PC-3 (cell line): Measurements from ENCODE around the gene BIRC5. TPM values are rescaled to one million over a fixed set of nuclear protein-coding genes. Genes with fewer than 3 reads are reported as not detected.

ENCODE experiments used
- ATAC-seq: fragments of 200-7000 bp; cut with Tn5 transposase; 2 replicates; pipeline ENCODE4 v1.9.1; 2020; ENCODE audit warnings: mild to moderate bottlenecking, moderate library complexity
- BruUV-seq: library from RNA; stranded (reverse); fragments of 400-500 nt; replicated peaks from 2 replicates; lab custom pipeline; 2021; lab: Mats Ljungman, UMichigan
- CTCF ChIA-PET: fragments of 300-600 bp; sonication (Branson Sonifier 250); formaldehyde crosslinking; loops from one replicate; lab custom pipeline; 2022; ENCODE audit warnings: antibody characterized with exemption; lab: Charles Lee
- POLR2A ChIA-PET: fragments of 300-600 bp; sonication (Branson Sonifier 250); formaldehyde crosslinking; loops from one replicate; lab custom pipeline; 2022; ENCODE audit warnings: antibody characterized with exemption; ENCODE audit not compliant: unreplicated experiment; lab: Charles Lee
- DNase-seq: peaks from one replicate; pipeline ENCODE4 v3.0.0-alpha.2; 2015
- H2AFZ ChIP-seq: fragments of 300-600 bp; sonication (generic); 2 replicates; pipeline ENCODE4 v1.6.0; 2016; ENCODE audit warnings: antibody characterized with exemption, low read length
- H3F3A ChIP-seq: fragments of 300-600 bp; sonication (generic); one replicate; pipeline ENCODE4 v1.6.0; 2017; ENCODE audit warnings: antibody characterized with exemption, low read length, control low read depth, mild to moderate bottlenecking; ENCODE audit not compliant: unreplicated experiment
- H3K27ac ChIP-seq: fragments of 300-600 bp; sonication (generic); 2 replicates; pipeline ENCODE4 v1.5.1; 2016; ENCODE audit warnings: mild to moderate bottlenecking, low read length
- H3K27me3 ChIP-seq: fragments of 300-600 bp; sonication (generic); 2 replicates; pipeline ENCODE4 v1.6.1; 2016; ENCODE audit warnings: low read length, mixed read lengths
- H3K36me3 ChIP-seq: fragments of 300-600 bp; sonication (generic); 2 replicates; pipeline ENCODE4 v1.6.1; 2016; ENCODE audit warnings: low read depth, mixed run types, low read length, mixed read lengths
- H3K4me1 ChIP-seq: fragments of 300-600 bp; sonication (generic); 2 replicates; pipeline ENCODE4 v1.5.1; 2016; ENCODE audit warnings: low read length; ENCODE audit not compliant: insufficient read depth
- H3K4me2 ChIP-seq: fragments of 300-600 bp; sonication (generic); 2 replicates; pipeline ENCODE4 v1.6.0; 2016; ENCODE audit warnings: low read length
- H3K4me3 ChIP-seq: fragments of 300-600 bp; sonication (generic); 2 replicates; pipeline ENCODE4 v1.5.1; 2016; ENCODE audit warnings: mild to moderate bottlenecking, low read length, mixed read lengths
- H3K79me2 ChIP-seq: fragments of 300-600 bp; sonication (generic); 2 replicates; pipeline ENCODE4 v1.6.1; 2017; ENCODE audit warnings: low read length, mixed read lengths
- H3K9ac ChIP-seq: fragments of 300-600 bp; sonication (generic); 2 replicates; pipeline ENCODE4 v1.6.0; 2016; ENCODE audit warnings: mild to moderate bottlenecking, low read length
- H3K9me2 ChIP-seq: fragments of 300-600 bp; sonication (generic); replicated peaks from 2 replicates; pipeline ENCODE4 v1.6.1; 2016; ENCODE audit warnings: mixed run types, low read length, mixed read lengths
- H3K9me3 ChIP-seq: fragments of 300-600 bp; sonication (generic); 2 replicates; pipeline ENCODE4 v1.6.1; 2016; ENCODE audit warnings: low read length, mixed read lengths
- H4K20me1 ChIP-seq: fragments of 300-600 bp; sonication (generic); 2 replicates; pipeline ENCODE4 v1.6.1; 2016; ENCODE audit warnings: low read length, mixed read lengths
- EZH2 ChIP-seq: fragments of 300-600 bp; sonication (generic); IDR thresholded peaks from one replicate; pipeline ENCODE4 v1.6.1; 2017; ENCODE audit warnings: antibody characterized with exemption, mild to moderate bottlenecking, low read length; ENCODE audit not compliant: unreplicated experiment
- EZH2phosphoT487 ChIP-seq: fragments of 300-600 bp; sonication (generic); IDR thresholded peaks from 2 replicates; pipeline ENCODE4 v1.6.1; 2018; ENCODE audit warnings: mild to moderate bottlenecking, antibody characterized with exemption, low read length, borderline replicate concordance
- intact Hi-C: fragments of 100-400 bp; cut with micrococcal nuclease; formaldehyde crosslinking; loops from 2 replicates; pipeline ENCODE4 v1.9.0; 2023
- total RNA-seq: library from RNA; depleted of rRNA; stranded (reverse); fragments of >200 nt; gene quantifications from 2 replicates; pipeline ENCODE4 v1.2.3, GENCODE V29; 2014
- TF ChIP-seq, protein P1 (sequence below): fragments of 300-600 bp; sonication (generic); conservative IDR thresholded peaks from 2 replicates; pipeline ENCODE4 v1.5.1; 2017; ENCODE audit warnings: antibody characterized with exemption, low read depth, mild to moderate bottlenecking, low read length

Gene BIRC5
- total RNA-seq, 1 experiment from 2014 or later = 304 TPM

DNA sequence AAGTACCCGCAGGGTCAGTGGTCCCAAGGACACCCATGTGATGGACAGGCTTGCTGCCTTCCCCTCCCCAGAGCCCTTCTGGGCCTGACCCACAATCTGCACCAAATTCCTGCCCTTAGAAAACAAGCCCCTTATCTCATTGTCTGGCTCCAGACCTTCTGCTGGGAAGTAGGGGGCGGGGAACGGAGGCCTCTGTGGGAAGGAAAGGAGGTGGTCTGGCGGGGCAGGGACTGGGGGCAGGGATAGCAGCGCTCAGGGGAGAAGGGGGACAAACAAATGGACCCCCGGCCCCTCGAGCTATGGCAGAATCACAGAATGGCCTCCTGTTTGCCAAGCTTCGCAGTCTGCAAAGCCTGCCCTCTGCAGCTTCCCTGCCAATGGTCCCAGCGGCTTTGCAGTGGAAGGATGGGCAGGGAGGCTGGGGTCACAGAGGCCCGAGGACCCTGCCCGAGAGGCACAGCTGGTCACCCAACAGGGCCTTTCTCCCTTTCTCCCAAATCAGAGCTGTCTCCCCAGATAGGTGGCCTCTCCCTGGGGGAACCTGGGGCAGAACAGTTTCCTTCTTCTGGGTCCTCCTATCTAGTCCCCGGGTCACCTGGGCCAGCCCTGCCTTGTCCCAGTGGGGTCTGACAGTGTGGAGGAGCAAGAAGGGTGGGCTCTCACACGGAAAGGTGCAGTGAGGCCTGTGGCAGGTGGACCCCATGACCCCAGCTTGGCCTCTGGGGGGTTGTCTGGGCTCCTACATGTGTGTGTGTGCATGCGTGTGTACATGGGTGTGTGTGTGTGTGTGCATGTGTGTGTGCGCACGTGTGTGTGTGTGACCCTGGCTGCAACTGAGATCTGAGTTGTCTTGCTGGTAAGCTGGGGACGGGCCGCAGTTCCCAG, 42.9 kb downstream of the BIRC5 start:
- ChIA-PET CTCF (interaction anchor here (0.5 kb wide), 1 partner anchor 165 kb away, joined by 3 read pairs; no protein-coding TSS in a partner anchor), POLR2A (no interaction called here)
- BruUV-seq = no TSS peak
- Histone ChIP-seq H2AFZ (no peak overlapping the region), H3K4me2 (no peak overlapping the region), H3K27ac (no peak overlapping the region), H3K79me2 (0 out of 2 replicates have a peak, but pooled peaks cover 4% of the 10 kb centered on the region), H3F3A (no peaks in the 10 kb centered on the region), H3K36me3 (no peaks in the 10 kb centered on the region), H3K27me3 (no peaks in the 10 kb centered on the region), H3K4me1 (peaks cover 5% of the 10 kb centered on the region), H3K4me3 (no peak overlapping the region), H4K20me1 (no peaks in the 10 kb centered on the region), H3K9me2 (no peaks in the 10 kb centered on the region), H3K9me3 (no peaks in the 10 kb centered on the region), H3K9ac (no peak overlapping the region)
- DNase-seq = no peak
- ATAC-seq = no peak
- intact Hi-C loops = no loop called here
- no peak for TF ChIP-seq EZH2phosphoT487
- TF ChIP-seq EZH2 = no peak

DNA sequence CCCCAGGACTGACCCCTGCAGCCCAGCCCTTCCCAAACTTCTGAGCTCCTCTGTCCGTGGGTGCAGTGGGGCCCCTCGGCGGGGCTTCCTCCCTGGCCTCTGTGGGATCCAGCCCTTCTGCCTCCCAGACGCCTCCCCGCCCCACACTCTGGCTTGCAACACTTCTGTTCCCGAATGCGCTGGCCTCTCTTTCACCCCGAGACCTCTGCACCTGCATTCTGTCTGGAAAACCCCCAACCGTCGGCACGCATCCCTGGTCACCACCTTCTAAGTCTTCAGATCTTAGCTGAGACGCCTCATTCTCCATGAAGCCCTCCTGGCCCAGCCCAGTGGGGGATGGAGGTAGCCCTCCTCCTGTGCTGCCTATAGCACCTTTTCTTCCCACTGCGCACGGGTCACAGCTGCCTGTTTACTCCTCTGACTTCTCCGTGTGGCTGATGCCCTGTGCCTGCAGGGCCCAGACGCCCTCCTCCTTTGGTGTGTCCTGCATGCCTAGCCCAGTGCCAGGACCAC, 43.8 kb downstream of the BIRC5 start:
- POLR2A ChIA-PET = no interaction called here
- Histone ChIP-seq H3K9me3 (no peaks in the 10 kb centered on the region), H3K4me1 (no peaks in the 10 kb centered on the region; the same call in 1 of the 2 replicates), H3K27ac (no peak overlapping the region), H3K9ac (no peak overlapping the region), H3K9me2 (no peaks in the 10 kb centered on the region), H3K4me3 (no peak overlapping the region), H2AFZ (no peak overlapping the region), H3K4me2 (no peak overlapping the region), H4K20me1 (no peaks in the 10 kb centered on the region), H3K79me2 (0 out of 2 replicates have a peak, but pooled peaks cover 4% of the 10 kb centered on the region), H3F3A (no peaks in the 10 kb centered on the region), H3K36me3 (no peaks in the 10 kb centered on the region), H3K27me3 (no peaks in the 10 kb centered on the region)
- ATAC-seq = no peak
- no TSS peak for BruUV-seq
- no peak for TF ChIP-seq EZH2
- TF ChIP-seq, protein P1, sequence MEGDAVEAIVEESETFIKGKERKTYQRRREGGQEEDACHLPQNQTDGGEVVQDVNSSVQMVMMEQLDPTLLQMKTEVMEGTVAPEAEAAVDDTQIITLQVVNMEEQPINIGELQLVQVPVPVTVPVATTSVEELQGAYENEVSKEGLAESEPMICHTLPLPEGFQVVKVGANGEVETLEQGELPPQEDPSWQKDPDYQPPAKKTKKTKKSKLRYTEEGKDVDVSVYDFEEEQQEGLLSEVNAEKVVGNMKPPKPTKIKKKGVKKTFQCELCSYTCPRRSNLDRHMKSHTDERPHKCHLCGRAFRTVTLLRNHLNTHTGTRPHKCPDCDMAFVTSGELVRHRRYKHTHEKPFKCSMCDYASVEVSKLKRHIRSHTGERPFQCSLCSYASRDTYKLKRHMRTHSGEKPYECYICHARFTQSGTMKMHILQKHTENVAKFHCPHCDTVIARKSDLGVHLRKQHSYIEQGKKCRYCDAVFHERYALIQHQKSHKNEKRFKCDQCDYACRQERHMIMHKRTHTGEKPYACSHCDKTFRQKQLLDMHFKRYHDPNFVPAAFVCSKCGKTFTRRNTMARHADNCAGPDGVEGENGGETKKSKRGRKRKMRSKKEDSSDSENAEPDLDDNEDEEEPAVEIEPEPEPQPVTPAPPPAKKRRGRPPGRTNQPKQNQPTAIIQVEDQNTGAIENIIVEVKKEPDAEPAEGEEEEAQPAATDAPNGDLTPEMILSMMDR = no peak
- no peak for TF ChIP-seq EZH2phosphoT487
- intact Hi-C loops = no loop called here
- CTCF ChIA-PET = no interaction called here
- DNase-seq = no peak

- DNase-seq (no peak), ATAC-seq (no peak)
- no peaks in the 10 kb centered on the region for H3K36me3 ChIP-seq
- H3K4me2 ChIP-seq = no peak overlapping the region
- no peaks in the 10 kb centered on the region for H3K9me2 ChIP-seq
- intact Hi-C loops = no loop called here
- no peaks in the 10 kb centered on the region for H4K20me1 ChIP-seq
- H3K27ac ChIP-seq = no peak overlapping the region
- H3K9me3 ChIP-seq = no peaks in the 10 kb centered on the region
- POLR2A ChIA-PET = no interaction called here
- no peak overlapping the region for H3K9ac ChIP-seq
- H3K4me1 ChIP-seq = no peaks in the 10 kb centered on the region
- no peaks in the 10 kb centered on the region for H3K27me3 ChIP-seq
- no peak overlapping the region for H2AFZ ChIP-seq
- BruUV-seq = no TSS peak
- TF ChIP-seq EZH2 = no peak
- TF ChIP-seq, protein P1 = no peak
- TF ChIP-seq EZH2phosphoT487 = no peak
- H3F3A ChIP-seq = no peaks in the 10 kb centered on the region
- 0 out of 2 replicates have a peak, but pooled peaks cover 4% of the 10 kb centered on the region for H3K79me2 ChIP-seq
- CTCF ChIA-PET = no interaction called here
- no peak overlapping the region for H3K4me3 ChIP-seq
Measured at GRCh38 chr17:78258323-78259191, 44.5 kb downstream of the BIRC5 start.
